A673 (cell line): Measurements from ENCODE around the gene PGRMC2. TPM values are rescaled to one million over a fixed set of nuclear protein-coding genes. Genes with fewer than 3 reads are reported as not detected.

Source experiments
- Bru-seq: library from RNA; stranded (reverse); fragments of 400-500 nt; gene quantifications from one replicate; lab custom pipeline; 2021; lab: Mats Ljungman, UMichigan
- BruChase-seq, 2 experiments: library from RNA; stranded (reverse); fragments of 400-500 nt; gene quantifications; one replicate each; lab custom pipeline; 2021; lab: Mats Ljungman, UMichigan
- BruUV-seq: library from RNA; stranded (reverse); fragments of 400-500 nt; replicated peaks from 2 replicates; lab custom pipeline; 2021; lab: Mats Ljungman, UMichigan
- CTCF ChIA-PET: fragments of 300-600 bp; sonication (Branson Sonifier 250); formaldehyde crosslinking; loops from one replicate; lab custom pipeline; 2022; ENCODE audit warnings: antibody characterized with exemption; lab: Charles Lee
- POLR2A ChIA-PET: fragments of 300-600 bp; sonication (Branson Sonifier 250); formaldehyde crosslinking; loops from one replicate; lab custom pipeline; 2022; ENCODE audit warnings: antibody characterized with exemption; ENCODE audit not compliant: low non-redundant PET; lab: Charles Lee
- DNase-seq: peaks from one replicate; pipeline ENCODE4 v3.0.0-alpha.2; 2015; ENCODE audit warnings: low spot score
- H3K27ac ChIP-seq: fragments of 200-600 bp; sonication (generic); 2 replicates; pipeline ENCODE4 v1.5.1; 2016; ENCODE audit warnings: mixed run types, low read depth, mild to moderate bottlenecking, mixed read lengths, antibody characterized with exemption, low read length; ENCODE audit not compliant: poor library complexity, severe bottlenecking
- H3K27me3 ChIP-seq: fragments of 200-600 bp; sonication (generic); replicated peaks from 2 replicates; pipeline ENCODE4 v1.6.1; 2017; ENCODE audit warnings: mixed run types, low read depth, mild to moderate bottlenecking, mixed read lengths, antibody characterized with exemption, low read length; ENCODE audit not compliant: insufficient read depth, poor library complexity
- H3K36me3 ChIP-seq: fragments of 200-600 bp; sonication (generic); 2 replicates; pipeline ENCODE4 v1.6.1; 2016; ENCODE audit warnings: mixed run types, mild to moderate bottlenecking, mixed read lengths, antibody characterized with exemption, low read length; ENCODE audit not compliant: insufficient read depth, poor library complexity, severe bottlenecking
- H3K4me1 ChIP-seq: fragments of 200-600 bp; sonication (generic); 2 replicates; pipeline ENCODE4 v1.6.1; 2017; ENCODE audit warnings: mixed run types, mild to moderate bottlenecking, mixed read lengths, antibody characterized with exemption, low read length; ENCODE audit not compliant: insufficient read depth, poor library complexity, severe bottlenecking
- H3K4me3 ChIP-seq: fragments of 200-600 bp; sonication (generic); 2 replicates; pipeline ENCODE4 v1.5.1; 2016; ENCODE audit warnings: low read depth, mixed run types, mild to moderate bottlenecking, mixed read lengths, low read length; ENCODE audit not compliant: poor library complexity, severe bottlenecking
- H3K9me3 ChIP-seq: fragments of 200-600 bp; sonication (generic); 2 replicates; pipeline ENCODE4 v1.6.1; 2016; ENCODE audit warnings: mixed run types, low read depth, mild to moderate bottlenecking, mixed read lengths, antibody characterized with exemption, low read length; ENCODE audit not compliant: poor library complexity, severe bottlenecking
- EZH2 ChIP-seq: fragments of 200-600 bp; sonication (generic); IDR thresholded peaks from 2 replicates; pipeline ENCODE4 v1.6.1; 2017; ENCODE audit warnings: borderline replicate concordance, low read depth, mild to moderate bottlenecking, mixed read lengths, antibody characterized with exemption, low read length; ENCODE audit not compliant: poor library complexity, severe bottlenecking
- intact Hi-C: fragments of 100-400 bp; cut with micrococcal nuclease; formaldehyde crosslinking; loops from one replicate; pipeline ENCODE4 v1.10.0; 2022; ENCODE audit not compliant: unreplicated experiment
- long read RNA-seq: library from polyadenylated mRNA; stranded (forward); transcript quantifications from one replicate; pipeline ENCODE4 v2.0.0, GENCODE V29; 2022
- total RNA-seq: library from RNA; stranded (reverse); gene quantifications from 2 replicates; pipeline ENCODE4 v1.2.3, GENCODE V29; 2021
- TF ChIP-seq, protein P1 (sequence below): fragments of 300-800, 200-600 bp; sonication (generic); conservative IDR thresholded peaks from 2 replicates; pipeline ENCODE4 v1.5.1; 2017; ENCODE audit warnings: low read depth, mild to moderate bottlenecking, antibody characterized with exemption, low read length, moderate library complexity, mixed read lengths

The PGRMC2 gene, protein sequence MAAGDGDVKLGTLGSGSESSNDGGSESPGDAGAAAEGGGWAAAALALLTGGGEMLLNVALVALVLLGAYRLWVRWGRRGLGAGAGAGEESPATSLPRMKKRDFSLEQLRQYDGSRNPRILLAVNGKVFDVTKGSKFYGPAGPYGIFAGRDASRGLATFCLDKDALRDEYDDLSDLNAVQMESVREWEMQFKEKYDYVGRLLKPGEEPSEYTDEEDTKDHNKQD
- total RNA-seq: 49.7 and 51.7 TPM in 2 replicates
- Bru-seq, nascent RNA: percentile 91 among the genes with signal in this experiment
- BruChase-seq, experiment 1, labeled RNA remaining after a 2-hour chase: percentile 91 among the genes with signal in this experiment
- percentile 90 among the genes with signal in this experiment for BruChase-seq, experiment 2, labeled RNA remaining after a 6-hour chase
- long read RNA-seq, transcript PGRMC2-208 (3 exons, 3,783 nt): major isoform, 6 of 16 reads
- long read RNA-seq, partial matches to known transcripts: 0 of 16 reads
- long read RNA-seq, other reads (novel, unspliced or antisense): 9 of 16 reads

DNA sequence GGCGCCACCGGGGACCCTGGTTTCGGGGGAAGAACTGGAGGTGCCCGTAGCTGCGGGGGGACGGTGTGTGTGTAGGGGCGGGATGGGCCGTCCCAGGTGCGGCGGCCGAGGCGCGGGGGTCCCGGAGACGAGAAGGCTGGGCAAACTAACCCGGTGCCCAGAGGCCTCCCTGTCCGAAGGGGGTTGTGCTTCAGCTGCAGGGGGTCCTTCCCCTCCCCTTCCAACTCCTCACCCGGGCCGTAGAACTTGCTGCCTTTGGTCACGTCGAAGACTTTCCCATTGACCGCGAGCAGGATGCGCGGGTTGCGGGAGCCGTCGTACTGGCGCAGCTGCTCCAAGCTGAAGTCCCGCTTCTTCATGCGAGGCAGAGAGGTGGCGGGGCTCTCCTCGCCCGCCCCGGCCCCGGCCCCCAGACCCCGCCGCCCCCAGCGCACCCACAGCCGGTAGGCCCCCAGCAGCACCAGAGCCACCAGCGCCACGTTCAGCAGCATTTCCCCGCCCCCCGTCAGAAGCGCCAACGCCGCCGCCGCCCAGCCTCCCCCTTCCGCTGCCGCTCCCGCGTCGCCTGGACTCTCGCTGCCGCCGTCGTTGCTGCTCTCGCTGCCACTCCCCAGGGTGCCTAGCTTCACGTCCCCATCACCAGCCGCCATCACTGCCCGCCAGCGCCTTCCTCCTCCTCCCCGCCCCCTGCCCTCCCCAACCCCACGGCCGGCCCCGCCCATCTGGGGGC is at the start of gene PGRMC2:
Gene PGRMC2, minus strand, starts transcription at position 673 of the 730 bp plus-strand sequence. Its CDS starts 23 bp downstream, at position 650.
- peak within 1 kb of the TSS; percentile 84 for H3K4me3 ChIP-seq
- H3K27me3 ChIP-seq: no peaks in the 10 kb centered on the region
- ChIA-PET CTCF (no interaction called here), POLR2A (interaction anchor here (0.6 kb wide), 1 partner anchor 212 kb away, joined by 3 read pairs; no protein-coding TSS in a partner anchor)
- intact Hi-C loops: loop anchor here (5.0 to 10.0 kb wide), 3 partner anchors 100 to 525 kb away; partner anchors contain the start of gene LARP1B
- no peaks in the 10 kb centered on the region for H3K4me1 ChIP-seq
- no peaks in the 10 kb centered on the region for H3K9me3 ChIP-seq
- peak within 1 kb of the TSS; percentile 97 for H3K27ac ChIP-seq
- BruUV-seq: no TSS peak
- H3K36me3 ChIP-seq: no peaks in the 10 kb centered on the region
- DNase-seq: no peak
- no peak for TF ChIP-seq EZH2
- TF ChIP-seq, protein P1, sequence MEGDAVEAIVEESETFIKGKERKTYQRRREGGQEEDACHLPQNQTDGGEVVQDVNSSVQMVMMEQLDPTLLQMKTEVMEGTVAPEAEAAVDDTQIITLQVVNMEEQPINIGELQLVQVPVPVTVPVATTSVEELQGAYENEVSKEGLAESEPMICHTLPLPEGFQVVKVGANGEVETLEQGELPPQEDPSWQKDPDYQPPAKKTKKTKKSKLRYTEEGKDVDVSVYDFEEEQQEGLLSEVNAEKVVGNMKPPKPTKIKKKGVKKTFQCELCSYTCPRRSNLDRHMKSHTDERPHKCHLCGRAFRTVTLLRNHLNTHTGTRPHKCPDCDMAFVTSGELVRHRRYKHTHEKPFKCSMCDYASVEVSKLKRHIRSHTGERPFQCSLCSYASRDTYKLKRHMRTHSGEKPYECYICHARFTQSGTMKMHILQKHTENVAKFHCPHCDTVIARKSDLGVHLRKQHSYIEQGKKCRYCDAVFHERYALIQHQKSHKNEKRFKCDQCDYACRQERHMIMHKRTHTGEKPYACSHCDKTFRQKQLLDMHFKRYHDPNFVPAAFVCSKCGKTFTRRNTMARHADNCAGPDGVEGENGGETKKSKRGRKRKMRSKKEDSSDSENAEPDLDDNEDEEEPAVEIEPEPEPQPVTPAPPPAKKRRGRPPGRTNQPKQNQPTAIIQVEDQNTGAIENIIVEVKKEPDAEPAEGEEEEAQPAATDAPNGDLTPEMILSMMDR: no peak

DNA sequence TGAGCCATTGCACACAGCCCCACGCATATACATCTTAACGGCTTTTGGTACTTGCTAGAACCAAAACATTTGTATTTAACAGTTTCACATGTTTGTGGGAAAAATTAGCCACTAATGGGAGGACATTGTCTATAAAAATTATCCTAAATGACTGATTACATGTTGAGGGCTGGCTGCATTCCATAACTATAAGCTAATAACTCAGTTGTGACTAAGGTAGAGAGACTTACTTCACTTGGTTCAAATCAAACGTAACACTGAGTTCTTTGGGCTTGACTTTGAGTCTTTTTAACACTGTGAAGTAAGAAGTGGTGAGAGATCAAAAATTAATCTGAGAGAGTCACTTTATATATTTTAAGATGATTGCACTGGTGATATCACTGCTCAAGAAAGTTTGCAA is 47.9 kb upstream of the PGRMC2 start:
- POLR2A ChIA-PET: no interaction called here
- CTCF ChIA-PET: no interaction called here
- intact Hi-C loops: no loop called here
- H3K27me3 ChIP-seq: no peaks in the 10 kb centered on the region
- DNase-seq: no peak
- no peaks in the 10 kb centered on the region for H3K4me1 ChIP-seq
- BruUV-seq: no TSS peak
- TF ChIP-seq EZH2: no peak
- TF ChIP-seq, protein P1: no peak
- H3K9me3 ChIP-seq: no peaks in the 10 kb centered on the region
- H3K36me3 ChIP-seq: no peaks in the 10 kb centered on the region
- H3K4me3 ChIP-seq: no peak overlapping the region
- H3K27ac ChIP-seq: no peak overlapping the region

DNA sequence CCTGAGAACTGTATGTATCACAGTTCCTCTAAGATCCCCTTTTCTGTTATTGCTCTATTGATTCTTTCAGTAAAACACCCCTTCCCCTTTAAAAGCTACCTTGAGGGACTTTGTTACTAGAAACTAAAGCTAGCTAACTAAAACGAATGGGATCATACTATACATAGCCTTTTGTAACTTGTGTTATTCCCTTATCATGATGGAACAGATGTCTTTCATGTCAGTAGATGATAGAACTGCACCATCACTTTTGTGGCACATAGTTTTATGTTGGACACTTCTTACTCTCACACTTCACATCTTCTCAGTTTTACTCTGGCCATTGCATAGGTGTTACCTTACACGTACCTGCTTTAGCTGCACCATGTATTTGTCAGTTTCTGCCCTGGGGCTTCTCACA is 46.6 kb upstream of the PGRMC2 start:
- no TSS peak for BruUV-seq
- intact Hi-C loops: no loop called here
- ChIA-PET CTCF (no interaction called here), POLR2A (no interaction called here)
- Histone ChIP-seq H3K9me3 (no peaks in the 10 kb centered on the region), H3K36me3 (no peaks in the 10 kb centered on the region), H3K4me3 (no peak overlapping the region), H3K27ac (no peak overlapping the region), H3K27me3 (no peaks in the 10 kb centered on the region), H3K4me1 (no peaks in the 10 kb centered on the region)
- DNase-seq: no peak
- TF ChIP-seq EZH2: no peak
- TF ChIP-seq, protein P1: no peak
